Esophagus squamous epithelium (tissue), 5 donors: ENCODE measurements around the gene INTS1. TPM values are rescaled to one million over a fixed set of nuclear protein-coding genes. Genes with fewer than 3 reads are reported as not detected.

Experiments
- DNase-seq: peaks from one replicate; lab custom pipeline; 2025; lab: John Stamatoyannopoulos, UW
- H3K27ac ChIP-seq, 4 donors: fragments of 200-600 bp; sonication (generic); one replicate each; pipeline ENCODE4 v1.5.1; 2016 to 2019; ENCODE audit warnings: mild to moderate bottlenecking in 1 of 4
- H3K27me3 ChIP-seq, 4 donors: fragments of 200-600 bp; sonication (generic); 1 replicate in 3 of 4; 2 replicates in 1 of 4; pipeline versions ENCODE4 v1.5.1 to v1.6.0; 2017 to 2021; ENCODE audit warnings: antibody characterized with exemption in 1 of 4
- H3K36me3 ChIP-seq, 3 donors: fragments of 200-600 bp; sonication (generic); one replicate each; pipeline ENCODE4 v1.5.1; 2016 to 2019
- H3K4me1 ChIP-seq, 3 donors: fragments of 200-600 bp; sonication (generic); one replicate each; pipeline ENCODE4 v1.5.1; 2017 to 2019
- H3K4me3 ChIP-seq, 4 donors: fragments of 200-600 bp; sonication (generic); 1 replicate in 3 of 4; 2 replicates in 1 of 4; pipeline ENCODE4 v1.5.1; 2016 to 2019; ENCODE audit warnings: mild to moderate bottlenecking in 2 of 4, moderate library complexity in 1 of 4
- H3K9me3 ChIP-seq, 3 donors: fragments of 200-600 bp; sonication (generic); one replicate each; pipeline ENCODE4 v1.5.1; 2016 to 2019
- POLR2A ChIP-seq, 4 donors: fragments of 450-650 bp; IDR thresholded peaks; one replicate each; pipeline ENCODE4 v1.6.1; 2017; ENCODE audit warnings: antibody characterized with exemption in 4 of 4, mild to moderate bottlenecking in 4 of 4, moderate library complexity in 3 of 4
- WGBS, 2 donors: methylation state at CpG; one replicate each; pipeline ENCODE4 v1.1.5; 2018; 5-methylcytosine and 5-hydroxymethylcytosine counted together
- intact Hi-C: fragments of 100-400 bp; cut with DNase I; formaldehyde crosslinking; loops from one replicate; pipeline ENCODE4 v1.15.0; 2022
- total RNA-seq, 4 donors: library from RNA; depleted of rRNA; stranded (reverse); fragments of >200 nt; gene quantifications; one replicate each; pipeline ENCODE4 v1.1.0, GENCODE V29; 2016
- TF ChIP-seq, protein P1 (sequence below), 6 experiments: fragments of 450-650 bp in 4 of 6; fragments of 200-600 bp in 2 of 6; sonication (generic) in 2 of 6; IDR thresholded peaks; one replicate each; pipeline ENCODE4 v1.5.1; 2016 to 2019; ENCODE audit warnings: antibody characterized with exemption in 6 of 6, mild to moderate bottlenecking in 4 of 6, moderate library complexity in 4 of 6
- donor health status: DM: yes; HTN: yes; CAD: no.

The INTS1 gene, protein sequence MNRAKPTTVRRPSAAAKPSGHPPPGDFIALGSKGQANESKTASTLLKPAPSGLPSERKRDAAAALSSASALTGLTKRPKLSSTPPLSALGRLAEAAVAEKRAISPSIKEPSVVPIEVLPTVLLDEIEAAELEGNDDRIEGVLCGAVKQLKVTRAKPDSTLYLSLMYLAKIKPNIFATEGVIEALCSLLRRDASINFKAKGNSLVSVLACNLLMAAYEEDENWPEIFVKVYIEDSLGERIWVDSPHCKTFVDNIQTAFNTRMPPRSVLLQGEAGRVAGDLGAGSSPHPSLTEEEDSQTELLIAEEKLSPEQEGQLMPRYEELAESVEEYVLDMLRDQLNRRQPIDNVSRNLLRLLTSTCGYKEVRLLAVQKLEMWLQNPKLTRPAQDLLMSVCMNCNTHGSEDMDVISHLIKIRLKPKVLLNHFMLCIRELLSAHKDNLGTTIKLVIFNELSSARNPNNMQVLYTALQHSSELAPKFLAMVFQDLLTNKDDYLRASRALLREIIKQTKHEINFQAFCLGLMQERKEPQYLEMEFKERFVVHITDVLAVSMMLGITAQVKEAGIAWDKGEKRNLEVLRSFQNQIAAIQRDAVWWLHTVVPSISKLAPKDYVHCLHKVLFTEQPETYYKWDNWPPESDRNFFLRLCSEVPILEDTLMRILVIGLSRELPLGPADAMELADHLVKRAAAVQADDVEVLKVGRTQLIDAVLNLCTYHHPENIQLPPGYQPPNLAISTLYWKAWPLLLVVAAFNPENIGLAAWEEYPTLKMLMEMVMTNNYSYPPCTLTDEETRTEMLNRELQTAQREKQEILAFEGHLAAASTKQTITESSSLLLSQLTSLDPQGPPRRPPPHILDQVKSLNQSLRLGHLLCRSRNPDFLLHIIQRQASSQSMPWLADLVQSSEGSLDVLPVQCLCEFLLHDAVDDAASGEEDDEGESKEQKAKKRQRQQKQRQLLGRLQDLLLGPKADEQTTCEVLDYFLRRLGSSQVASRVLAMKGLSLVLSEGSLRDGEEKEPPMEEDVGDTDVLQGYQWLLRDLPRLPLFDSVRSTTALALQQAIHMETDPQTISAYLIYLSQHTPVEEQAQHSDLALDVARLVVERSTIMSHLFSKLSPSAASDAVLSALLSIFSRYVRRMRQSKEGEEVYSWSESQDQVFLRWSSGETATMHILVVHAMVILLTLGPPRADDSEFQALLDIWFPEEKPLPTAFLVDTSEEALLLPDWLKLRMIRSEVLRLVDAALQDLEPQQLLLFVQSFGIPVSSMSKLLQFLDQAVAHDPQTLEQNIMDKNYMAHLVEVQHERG (N-terminal part only)
- total RNA-seq: 10 to 100 TPM; 27.8 to 45.3 (median 36.6) TPM

DNA sequence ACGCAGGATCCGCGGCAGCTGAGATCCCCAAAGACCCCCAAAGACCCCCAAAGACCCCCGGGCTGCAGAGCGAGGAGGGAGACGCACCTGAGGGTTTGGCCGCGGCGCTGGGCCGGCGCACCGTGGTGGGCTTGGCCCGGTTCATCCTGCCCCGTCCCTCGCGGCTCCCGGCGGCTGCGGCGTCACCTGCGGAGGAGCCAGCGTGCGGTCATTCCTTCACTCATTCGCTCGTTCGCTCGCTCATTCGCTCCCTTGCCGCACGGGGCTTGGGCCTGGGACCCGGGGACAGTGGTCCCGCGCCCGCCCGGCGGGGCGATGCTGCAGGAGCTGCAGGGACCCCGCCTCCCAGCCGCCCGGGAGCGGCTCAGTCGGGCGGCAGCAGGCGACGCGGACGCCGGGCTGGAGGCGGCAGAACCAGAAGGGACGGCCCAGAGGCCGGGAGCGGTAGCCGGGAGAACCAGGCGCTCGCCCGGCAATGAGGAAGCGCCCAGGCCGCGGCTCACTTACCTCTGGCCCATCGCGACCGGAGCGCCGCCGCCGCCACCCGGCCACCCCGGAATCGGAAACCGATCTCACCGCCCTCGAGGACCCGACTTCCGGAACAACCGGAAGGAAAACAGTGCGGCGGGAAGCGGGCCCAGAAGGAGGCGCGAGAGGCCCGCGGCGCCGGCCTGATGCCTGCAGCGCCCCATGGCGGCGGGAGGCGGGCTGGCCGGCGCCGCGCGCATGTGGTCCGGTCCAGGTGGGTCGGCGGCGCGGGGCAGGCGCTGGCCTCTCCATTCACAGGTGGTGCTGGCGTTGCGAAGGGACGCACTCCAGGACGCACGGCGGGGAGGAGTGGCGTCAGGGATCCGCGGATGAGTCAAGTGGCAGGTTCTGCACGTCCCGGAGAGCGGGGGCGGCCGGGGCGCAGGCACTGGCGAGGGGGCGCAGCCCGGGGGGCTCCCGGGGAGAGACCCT, at the start of gene INTS1:
Gene INTS1, minus strand, starts transcription at position 574 of the 960 bp plus-strand sequence. Its CDS starts 429 bp downstream, at position 145.
- DNase-seq: no peak
- no peaks in the 10 kb centered on the region for H3K9me3 ChIP-seq
- H3K36me3 ChIP-seq: peaks cover 19 to 40% (median 20%) of the 10 kb centered on the region in 3 donors
- peak within 1 kb of the TSS; percentile 77 to 100 (median 90) for H3K4me3 ChIP-seq
- peak in 3 of 4 donors; percentile 23 to 65 (median 46) for TF ChIP-seq POLR2A (IDR thresholded peaks at IDR 0.05)
- TF ChIP-seq, protein P1, sequence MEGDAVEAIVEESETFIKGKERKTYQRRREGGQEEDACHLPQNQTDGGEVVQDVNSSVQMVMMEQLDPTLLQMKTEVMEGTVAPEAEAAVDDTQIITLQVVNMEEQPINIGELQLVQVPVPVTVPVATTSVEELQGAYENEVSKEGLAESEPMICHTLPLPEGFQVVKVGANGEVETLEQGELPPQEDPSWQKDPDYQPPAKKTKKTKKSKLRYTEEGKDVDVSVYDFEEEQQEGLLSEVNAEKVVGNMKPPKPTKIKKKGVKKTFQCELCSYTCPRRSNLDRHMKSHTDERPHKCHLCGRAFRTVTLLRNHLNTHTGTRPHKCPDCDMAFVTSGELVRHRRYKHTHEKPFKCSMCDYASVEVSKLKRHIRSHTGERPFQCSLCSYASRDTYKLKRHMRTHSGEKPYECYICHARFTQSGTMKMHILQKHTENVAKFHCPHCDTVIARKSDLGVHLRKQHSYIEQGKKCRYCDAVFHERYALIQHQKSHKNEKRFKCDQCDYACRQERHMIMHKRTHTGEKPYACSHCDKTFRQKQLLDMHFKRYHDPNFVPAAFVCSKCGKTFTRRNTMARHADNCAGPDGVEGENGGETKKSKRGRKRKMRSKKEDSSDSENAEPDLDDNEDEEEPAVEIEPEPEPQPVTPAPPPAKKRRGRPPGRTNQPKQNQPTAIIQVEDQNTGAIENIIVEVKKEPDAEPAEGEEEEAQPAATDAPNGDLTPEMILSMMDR (IDR thresholded peaks at IDR 0.05): peak; percentile 74 to 99 (median 96)
- H3K4me1 ChIP-seq: peaks cover 14 to 54% (median 21%) of the 10 kb centered on the region in 3 donors
- intact Hi-C loops: no loop called here
- 1 to 6% methylated on average over 12 to 18 of the region's 118 CpGs for WGBS, 2 donors
- peak within 1 kb of the TSS; percentile 53 to 82 (median 80) for H3K27ac ChIP-seq
- no peaks in the 10 kb centered on the region for H3K27me3 ChIP-seq

DNA sequence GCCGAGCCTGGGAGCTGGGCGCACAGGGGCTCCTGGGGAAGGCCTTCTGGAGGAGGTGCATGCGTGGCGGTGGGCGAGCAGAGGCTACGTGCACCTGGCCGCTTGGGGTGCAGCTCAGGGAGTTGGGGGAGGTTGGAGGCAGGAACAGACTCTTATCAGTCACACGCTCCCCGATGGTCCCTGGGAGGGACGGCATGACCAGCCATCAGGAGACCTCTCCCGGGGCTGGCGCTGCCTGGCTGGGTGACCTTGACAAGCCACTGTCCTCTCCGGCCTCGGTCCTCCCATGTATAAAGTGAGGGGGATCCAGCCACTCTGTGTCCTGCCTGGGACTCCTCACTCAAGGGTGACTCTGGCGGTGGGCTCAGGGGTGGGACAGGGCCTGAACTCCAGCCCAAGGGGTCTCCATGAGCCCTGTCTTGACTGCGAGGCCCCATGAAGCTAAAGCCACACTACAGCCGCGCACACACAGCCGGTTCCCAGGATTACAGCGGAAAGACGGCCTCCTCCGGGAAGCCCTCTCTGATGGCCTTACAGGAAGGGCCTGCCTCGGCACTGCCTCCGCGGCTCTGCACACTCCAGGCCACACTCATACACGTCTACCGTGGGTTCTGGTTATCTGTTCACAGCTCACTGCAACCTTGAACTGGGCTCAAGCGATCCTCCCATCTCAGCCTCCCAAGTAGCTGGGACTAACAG, 49.5 kb upstream of the INTS1 start:
- intact Hi-C loops: no loop called here
- Histone ChIP-seq H3K27ac (no peak overlapping the region), H3K9me3 (no peaks in the 10 kb centered on the region), H3K4me1 (peaks cover 15 to 41% (median 23%) of the 10 kb centered on the region in 3 donors), H3K36me3 (peaks cover 0 to 63% (median 0%) of the 10 kb centered on the region in 3 donors), H3K27me3 (no peaks in the 10 kb centered on the region), H3K4me3 (no peak overlapping the region)
- no peak for DNase-seq
- TF ChIP-seq, protein P1 (IDR thresholded peaks at IDR 0.05): no peak
- no peak for TF ChIP-seq POLR2A (IDR thresholded peaks at IDR 0.05)
- 84 to 89% methylated on average over 11 to 14 of the region's 28 CpGs for WGBS, 2 donors

DNA sequence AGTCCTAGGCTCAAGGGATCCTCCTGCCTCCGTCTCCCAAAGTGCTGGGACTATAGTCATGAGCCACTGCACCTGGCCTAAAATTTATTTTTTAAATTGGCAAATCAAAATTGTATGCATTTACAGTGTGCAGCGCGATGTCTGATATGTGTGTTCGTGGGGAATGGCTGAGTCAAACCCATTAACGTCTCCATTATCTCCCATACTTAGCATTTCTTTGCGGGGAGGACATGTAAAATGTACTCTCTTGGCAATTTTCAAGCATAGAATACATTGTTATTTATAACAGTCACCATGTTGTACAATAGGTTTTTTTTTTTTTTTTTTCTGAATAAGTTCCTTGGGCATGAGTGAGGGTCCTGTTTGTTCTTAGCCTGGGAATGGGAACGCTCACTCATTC, 48.0 kb upstream of the INTS1 start:
- no peak overlapping the region for H3K4me3 ChIP-seq
- H3K27ac ChIP-seq: no peak overlapping the region
- H3K36me3 ChIP-seq: peaks cover 0 to 78% (median 0%) of the 10 kb centered on the region in 3 donors
- peaks cover 10 to 26% (median 17%) of the 10 kb centered on the region in 3 donors for H3K4me1 ChIP-seq
- H3K27me3 ChIP-seq: no peaks in the 10 kb centered on the region
- H3K9me3 ChIP-seq: no peaks in the 10 kb centered on the region
- intact Hi-C loops: no loop called here
- no peak for DNase-seq
- 75 to 83% methylated on average over 6 to 7 of the region's 7 CpGs for WGBS, 2 donors
- no peak for TF ChIP-seq POLR2A (IDR thresholded peaks at IDR 0.05)
- TF ChIP-seq, protein P1 (IDR thresholded peaks at IDR 0.05): no peak

DNA sequence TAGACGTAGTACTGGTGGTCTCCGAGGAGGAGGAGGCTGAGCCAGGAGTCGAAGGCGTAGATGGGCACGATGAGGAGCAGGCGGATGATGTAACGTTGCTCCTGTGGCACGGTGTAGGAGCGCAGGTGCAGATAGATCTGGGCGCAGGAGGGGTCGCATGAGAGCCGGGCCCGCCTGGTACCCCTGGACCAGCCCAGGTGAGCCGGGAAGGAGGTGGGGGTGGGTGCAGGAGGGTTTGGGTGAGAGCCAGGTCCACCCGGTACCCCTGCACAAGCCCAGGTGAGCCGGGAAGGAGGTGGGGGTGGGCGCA, 46.6 kb upstream of the INTS1 start:
- Histone ChIP-seq H3K27ac (no peak overlapping the region), H3K4me3 (no peak overlapping the region), H3K36me3 (peaks cover 0 to 92% (median 0%) of the 10 kb centered on the region in 3 donors), H3K27me3 (no peaks in the 10 kb centered on the region), H3K9me3 (no peaks in the 10 kb centered on the region), H3K4me1 (peaks cover 8 to 22% (median 14%) of the 10 kb centered on the region in 3 donors)
- TF ChIP-seq, protein P1 (IDR thresholded peaks at IDR 0.05): no peak
- WGBS, 2 donors: 80 to 94% methylated on average over 1 to 11 of the region's 17 CpGs
- no peak for DNase-seq
- intact Hi-C loops: no loop called here
